Muscle of leg (tissue), 11 donors: ENCODE measurements around the gene CORO2A. TPM values are rescaled to one million over a fixed set of nuclear protein-coding genes. Genes with fewer than 3 reads are reported as not detected.

Source experiments
- DNase-seq: peaks from one replicate; pipeline ENCODE4 v3.0.0; 2013
- H3K27ac ChIP-seq: one replicate; pipeline ENCODE4 v1.5.1; 2013; ENCODE audit warnings: mild to moderate bottlenecking, low read length, control low read depth
- H3K27me3 ChIP-seq: one replicate; pipeline ENCODE4 v1.6.1; 2013; ENCODE audit warnings: low read length; ENCODE audit not compliant: control insufficient read depth, insufficient read depth
- H3K36me3 ChIP-seq: one replicate; pipeline ENCODE4 v1.6.1; 2013; ENCODE audit warnings: low read length; ENCODE audit not compliant: control insufficient read depth, insufficient read depth
- H3K4me1 ChIP-seq: one replicate; pipeline ENCODE4 v1.6.1; 2013; ENCODE audit warnings: low read length; ENCODE audit not compliant: control insufficient read depth, insufficient read depth
- H3K4me3 ChIP-seq: one replicate; pipeline ENCODE4 v1.5.1; 2013; ENCODE audit warnings: low read length, control low read depth
- H3K9me3 ChIP-seq: replicated peaks from 2 replicates; pipeline ENCODE4 v1.6.1; 2013; ENCODE audit warnings: low read depth, low read length; ENCODE audit not compliant: control insufficient read depth
- WGBS: methylation state at CpG from one replicate; pipeline ENCODE4 v1.1.5; 2013; ENCODE audit warnings: missing lambda C conversion rate; ENCODE audit not compliant: insufficient coverage; 5-methylcytosine and 5-hydroxymethylcytosine counted together
- polyA plus RNA-seq, 8 donors: library from polyadenylated mRNA; unstranded; fragments of 120-200 nt; gene quantifications; one replicate each; pipeline versions ENCODE4 v1.2.1 to v1.2.3, GENCODE V29; 2013; ENCODE audit warnings: inconsistent platforms in 1 of 8, low replicate concordance in 1 of 8; ENCODE audit not compliant: insufficient read length in 8 of 8, insufficient read depth in 1 of 8
- total RNA-seq: library from RNA; stranded (reverse); fragments of 120-200 nt; gene quantifications from one replicate; pipeline ENCODE4 v1.2.4, GENCODE V29; 2013

CORO2A gene
- total and polyA plus RNA-seq, 9 donors, result 0.13 to 1.9 (median 0.36) TPM

- Histone ChIP-seq H3K27me3 (no peaks in the 10 kb centered on the region), H3K4me3 (no peak overlapping the region), H3K36me3 (no peaks in the 10 kb centered on the region), H3K9me3 (no peaks in the 10 kb centered on the region), H3K27ac (no peak overlapping the region), H3K4me1 (no peaks in the 10 kb centered on the region)
- DNase-seq, result no peak
- 72% methylated on average over 5 of the region's 5 CpGs for WGBS
Observed at GRCh38 chr9:98159301-98159700, 33.1 kb downstream of the CORO2A start.

GRCh38 chr9:98158071-98158831, 34.2 kb downstream of the CORO2A start:
- no peak overlapping the region for H3K27ac ChIP-seq
- H3K4me1 ChIP-seq, result no peaks in the 10 kb centered on the region
- H3K27me3 ChIP-seq, result no peaks in the 10 kb centered on the region
- 80% methylated on average over 3 of the region's 4 CpGs for WGBS
- H3K36me3 ChIP-seq, result no peaks in the 10 kb centered on the region
- H3K9me3 ChIP-seq, result no peaks in the 10 kb centered on the region
- DNase-seq, result no peak
- H3K4me3 ChIP-seq, result no peak overlapping the region

GRCh38 chr9:98157372-98157771, 35.1 kb downstream of the CORO2A start:
- H3K9me3 ChIP-seq, result no peaks in the 10 kb centered on the region
- WGBS, result 83% methylated on average over 9 of the region's 10 CpGs
- no peaks in the 10 kb centered on the region for H3K27me3 ChIP-seq
- H3K36me3 ChIP-seq, result no peaks in the 10 kb centered on the region
- H3K4me3 ChIP-seq, result no peak overlapping the region
- no peak for DNase-seq
- H3K27ac ChIP-seq, result no peak overlapping the region
- H3K4me1 ChIP-seq, result no peaks in the 10 kb centered on the region

GRCh38 chr9:98154678-98155077, 37.8 kb downstream of the CORO2A start:
- no CpG with 5 or more reads among the region's 2 CpGs for WGBS
- no peaks in the 10 kb centered on the region for H3K36me3 ChIP-seq
- H3K9me3 ChIP-seq, result no peaks in the 10 kb centered on the region
- H3K4me3 ChIP-seq, result no peak overlapping the region
- no peak overlapping the region for H3K27ac ChIP-seq
- H3K27me3 ChIP-seq, result no peaks in the 10 kb centered on the region
- H3K4me1 ChIP-seq, result no peaks in the 10 kb centered on the region
- DNase-seq, result no peak

GRCh38 chr9:98152526-98152925, 39.9 kb downstream of the CORO2A start:
- no peak for DNase-seq
- no peaks in the 10 kb centered on the region for H3K36me3 ChIP-seq
- no peak overlapping the region for H3K4me3 ChIP-seq
- no peaks in the 10 kb centered on the region for H3K27me3 ChIP-seq
- H3K4me1 ChIP-seq, result no peaks in the 10 kb centered on the region
- no peaks in the 10 kb centered on the region for H3K9me3 ChIP-seq
- H3K27ac ChIP-seq, result no peak overlapping the region

GRCh38 chr9:98150721-98151120, 41.7 kb downstream of the CORO2A start:
- Histone ChIP-seq H3K9me3 (no peaks in the 10 kb centered on the region), H3K4me3 (no peak overlapping the region), H3K4me1 (no peaks in the 10 kb centered on the region), H3K27ac (no peak overlapping the region), H3K36me3 (no peaks in the 10 kb centered on the region), H3K27me3 (no peaks in the 10 kb centered on the region)
- 79% methylated on average over 2 of the region's 3 CpGs for WGBS
- DNase-seq, result no peak

GRCh38 chr9:98150164-98150563, 42.3 kb downstream of the CORO2A start:
- WGBS, result 69% methylated on average over 7 of the region's 7 CpGs
- no peaks in the 10 kb centered on the region for H3K36me3 ChIP-seq
- H3K27me3 ChIP-seq, result no peaks in the 10 kb centered on the region
- DNase-seq, result no peak
- H3K27ac ChIP-seq, result no peak overlapping the region
- no peaks in the 10 kb centered on the region for H3K4me1 ChIP-seq
- no peak overlapping the region for H3K4me3 ChIP-seq
- no peaks in the 10 kb centered on the region for H3K9me3 ChIP-seq

- no peaks in the 10 kb centered on the region for H3K4me1 ChIP-seq
- H3K27me3 ChIP-seq, result no peaks in the 10 kb centered on the region
- no peak overlapping the region for H3K27ac ChIP-seq
- no peak overlapping the region for H3K4me3 ChIP-seq
- H3K9me3 ChIP-seq, result no peaks in the 10 kb centered on the region
- DNase-seq, result no peak
- H3K36me3 ChIP-seq, result no peaks in the 10 kb centered on the region
- whole genome bisulfite sequencing, result 54% methylated on average over 2 of the region's 3 CpGs
Observed at GRCh38 chr9:98149422-98149821, 43.0 kb downstream of the CORO2A start.

- Histone ChIP-seq H3K27ac (no peak overlapping the region), H3K27me3 (no peaks in the 10 kb centered on the region), H3K36me3 (no peaks in the 10 kb centered on the region), H3K4me1 (no peaks in the 10 kb centered on the region), H3K4me3 (no peak overlapping the region), H3K9me3 (no peaks in the 10 kb centered on the region)
- no peak for DNase-seq
- 83% methylated on average over 1 of the region's 2 CpGs for WGBS
Observed at GRCh38 chr9:98148486-98148885, 44.0 kb downstream of the CORO2A start.

GRCh38 chr9:98147582-98147981, 44.9 kb downstream of the CORO2A start:
- WGBS, result no CpG with 5 or more reads among the region's 2 CpGs
- H3K27ac ChIP-seq, result no peak overlapping the region
- H3K36me3 ChIP-seq, result no peaks in the 10 kb centered on the region
- no peak for DNase-seq
- no peaks in the 10 kb centered on the region for H3K4me1 ChIP-seq
- no peak overlapping the region for H3K4me3 ChIP-seq
- no peaks in the 10 kb centered on the region for H3K27me3 ChIP-seq
- no peaks in the 10 kb centered on the region for H3K9me3 ChIP-seq
